HG02588 (cell line): Measurements from ENCODE around the gene TDP1.

Source experiments
- ATAC-seq: cut with Tn5 transposase; IDR thresholded peaks from one replicate; pipeline ENCODE4 v1.9.1; 2021; ENCODE audit warnings: mild to moderate bottlenecking, moderate library complexity; ENCODE audit not compliant: unreplicated experiment

The TDP1 gene

GRCh38 chr14:89955745-89956660, at the start of gene TDP1:
TDP1 (plus strand) TSS chr14:89955927; CDS start chr14:89963115, 7,188 bp downstream.
- peak; percentile 63 for ATAC-seq

GRCh38 chr14:89906000-89906399, 49.7 kb upstream of the TDP1 start:
- no peak for ATAC-seq

DNA sequence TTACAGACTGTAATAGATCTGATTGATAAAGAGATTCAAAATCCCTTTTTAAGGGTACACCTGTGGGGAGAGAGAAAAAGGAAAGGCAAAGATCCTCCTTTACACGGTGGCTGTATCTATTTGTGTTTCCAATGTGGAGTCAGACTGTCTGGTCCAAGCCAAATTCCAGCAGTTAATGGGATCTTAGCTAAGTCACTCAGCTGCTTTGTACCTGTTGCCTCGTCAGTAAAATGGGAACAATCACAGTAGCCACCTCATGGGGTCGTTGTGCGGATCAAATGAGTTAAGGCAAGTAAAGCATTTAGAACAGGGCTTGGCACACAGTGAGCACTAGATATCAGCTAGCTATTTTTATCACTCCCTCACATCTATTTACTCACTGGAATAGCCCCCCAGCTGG, 48.1 kb upstream of the TDP1 start:
- no peak for ATAC-seq

DNA sequence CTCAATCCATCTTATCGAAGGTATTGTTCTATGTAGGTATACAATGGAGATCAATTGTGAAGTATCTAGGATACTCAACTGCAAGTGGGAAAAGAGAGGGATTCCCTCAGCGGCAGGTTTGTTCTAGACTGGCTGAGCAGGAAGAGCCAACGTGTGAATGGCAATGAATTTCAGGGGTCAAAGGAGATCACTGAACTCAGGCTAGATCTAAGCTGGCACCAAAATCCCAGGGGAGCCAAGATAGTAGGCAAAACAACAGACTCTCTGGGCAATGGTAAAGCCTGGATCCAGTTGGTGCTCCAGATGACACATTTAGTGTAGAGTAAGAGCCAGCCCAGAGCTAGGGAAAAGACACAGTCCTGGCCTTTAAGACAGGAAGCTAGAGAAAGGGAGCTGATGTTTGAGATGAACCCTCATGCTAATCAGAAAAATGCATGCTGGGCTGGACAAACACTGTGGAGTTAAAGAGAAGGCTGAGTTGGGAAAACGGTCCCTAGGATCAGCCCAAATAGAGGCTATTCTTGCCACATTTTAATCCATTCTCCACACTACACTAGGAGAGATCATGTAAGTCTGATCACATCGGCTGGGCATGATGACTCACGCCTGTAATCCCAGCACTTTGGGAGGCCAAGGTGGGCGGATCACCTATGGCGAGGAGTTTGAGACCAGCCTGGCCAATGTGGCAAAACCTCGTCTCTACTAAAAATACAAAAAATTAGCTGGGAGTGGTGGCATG, 46.8 kb upstream of the TDP1 start:
- no peak for ATAC-seq

- ATAC-seq: no peak
Observed at GRCh38 chr14:89909586-89909985, 46.1 kb upstream of the TDP1 start.

DNA sequence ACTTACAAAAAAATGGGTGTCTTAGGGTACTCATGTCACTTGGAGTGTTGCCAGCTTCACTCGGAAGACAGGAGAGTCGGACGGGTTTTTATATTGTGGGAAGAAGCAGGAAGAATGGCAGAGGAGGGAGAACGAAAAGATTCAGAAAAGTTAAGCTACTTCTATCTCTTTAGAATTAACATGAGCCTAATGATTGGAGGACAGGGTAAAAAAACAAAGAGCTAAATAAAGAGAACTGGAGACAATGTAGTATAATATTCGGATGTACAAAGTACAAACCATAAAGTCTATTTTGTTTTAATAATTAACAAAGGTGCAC, 45.1 kb upstream of the TDP1 start:
- no peak for ATAC-seq

GRCh38 chr14:89911010-89911919, 44.5 kb upstream of the TDP1 start:
- ATAC-seq: peak; percentile 55

- no peak for ATAC-seq
Observed at GRCh38 chr14:89912221-89912620, 43.5 kb upstream of the TDP1 start.

- no peak for ATAC-seq
Observed at GRCh38 chr14:89912667-89913211, 43.0 kb upstream of the TDP1 start.

DNA sequence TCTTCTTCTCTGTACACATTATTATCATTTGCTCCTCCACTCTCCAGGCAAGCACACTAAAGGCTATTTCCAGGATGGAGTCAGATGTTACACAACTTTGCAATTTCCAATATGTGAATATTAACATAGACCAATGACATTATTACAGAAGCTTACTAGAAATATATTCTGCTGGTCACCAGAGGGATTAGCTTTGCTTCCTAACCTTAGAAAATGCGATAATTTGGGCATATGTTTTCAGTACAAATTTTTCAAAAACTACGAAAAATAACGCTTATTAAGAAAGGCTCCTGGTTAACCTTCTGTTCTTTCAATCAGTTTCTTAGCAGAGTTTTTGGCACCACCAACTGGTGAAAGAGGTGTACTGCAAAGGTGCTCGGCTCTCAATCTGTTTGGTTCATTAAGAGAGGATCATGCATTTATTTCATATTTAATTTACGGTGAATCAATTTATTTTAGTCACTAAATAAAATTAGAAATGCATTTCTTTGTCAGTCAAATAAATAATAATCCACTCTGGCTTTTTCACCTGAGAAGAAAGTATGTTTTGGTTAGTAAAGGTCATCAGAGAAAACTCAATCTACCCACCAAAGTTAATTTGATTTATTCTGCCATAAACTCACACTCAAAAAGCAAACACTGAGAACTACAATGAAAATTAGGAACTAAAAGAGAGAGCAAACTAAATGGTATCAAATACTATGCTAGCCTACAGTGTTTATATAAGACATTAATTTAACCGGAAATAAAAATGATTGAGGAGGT, 40.4 kb upstream of the TDP1 start:
- ATAC-seq: no peak

DNA sequence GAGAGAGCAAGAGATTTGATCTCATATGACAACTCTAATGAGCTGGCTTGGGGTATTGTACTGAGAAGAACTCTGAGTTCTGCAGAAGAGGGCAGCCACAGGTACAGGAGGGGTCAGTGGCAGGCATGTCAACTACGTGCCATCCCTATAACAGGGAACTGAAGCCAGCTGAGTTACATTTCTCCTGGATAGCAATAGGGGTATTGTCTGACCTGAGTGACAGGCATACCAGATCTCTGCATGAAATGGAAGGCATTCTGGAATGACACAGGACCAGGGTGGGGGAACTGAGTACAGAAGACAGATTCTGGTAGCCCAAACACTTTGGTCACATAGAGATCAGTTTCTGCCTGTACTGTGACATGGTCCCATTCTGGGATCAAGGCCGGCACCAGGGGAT, 37.0 kb upstream of the TDP1 start:
- no peak for ATAC-seq

GRCh38 chr14:89920056-89920455, 35.7 kb upstream of the TDP1 start:
- ATAC-seq: no peak

DNA sequence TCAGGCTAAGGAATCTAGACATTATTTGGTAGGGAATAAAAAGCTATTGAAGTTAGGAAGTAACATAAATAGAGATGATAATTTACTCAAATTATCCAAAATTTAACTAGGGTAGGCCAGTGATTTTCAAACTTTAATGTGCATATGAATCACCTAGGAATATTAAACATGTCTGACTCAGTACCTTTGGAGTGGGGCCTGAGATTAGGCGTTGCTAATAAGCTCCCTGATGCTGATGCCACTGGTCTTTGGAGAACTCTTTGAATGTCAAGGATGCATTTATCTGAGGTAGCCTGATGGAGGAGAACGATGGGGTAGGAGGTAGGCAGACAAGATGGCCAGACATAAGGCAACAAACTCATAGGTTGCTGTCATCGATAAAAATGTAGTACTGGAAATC, 34.4 kb upstream of the TDP1 start:
- no peak for ATAC-seq

DNA sequence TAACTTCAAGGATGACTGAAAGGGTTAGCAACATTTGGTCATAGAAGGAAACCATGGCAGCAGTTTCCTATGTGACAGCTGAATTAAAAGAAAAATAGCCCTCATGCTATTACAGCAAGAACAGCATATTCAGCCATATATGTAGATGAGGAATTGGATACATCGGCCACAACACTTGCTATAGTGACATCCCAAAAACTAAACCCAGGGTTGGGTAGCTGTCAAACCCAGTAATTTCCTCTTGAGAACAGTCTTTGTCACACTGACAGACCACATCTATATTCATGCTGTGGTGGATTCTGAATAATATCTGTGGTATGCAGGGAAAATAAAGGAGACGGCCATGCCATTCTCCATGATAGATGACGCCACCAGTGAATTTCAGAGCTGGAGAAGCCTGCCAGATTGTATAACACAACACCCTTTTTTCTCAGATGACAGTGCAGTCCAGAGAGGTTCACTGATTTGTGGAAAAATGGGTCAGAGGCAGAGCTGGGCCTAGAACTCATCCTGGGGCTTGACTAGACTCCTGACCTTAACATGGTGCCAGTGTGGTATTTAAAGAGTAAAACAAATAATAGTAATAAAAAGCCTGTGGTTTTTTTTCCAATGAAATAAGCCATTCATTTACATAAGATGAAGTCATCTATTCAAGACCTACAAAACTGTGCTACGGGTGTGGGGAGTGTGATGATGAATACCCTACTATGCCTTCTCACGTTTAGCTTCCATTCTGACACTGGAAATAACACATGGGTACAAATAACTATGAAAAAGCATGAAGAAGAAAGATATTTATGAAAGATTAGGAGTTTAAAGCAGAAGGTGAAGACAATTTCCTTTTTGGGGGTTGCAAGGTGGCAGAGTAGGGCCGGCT, 33.5 kb upstream of the TDP1 start:
- ATAC-seq: no peak

DNA sequence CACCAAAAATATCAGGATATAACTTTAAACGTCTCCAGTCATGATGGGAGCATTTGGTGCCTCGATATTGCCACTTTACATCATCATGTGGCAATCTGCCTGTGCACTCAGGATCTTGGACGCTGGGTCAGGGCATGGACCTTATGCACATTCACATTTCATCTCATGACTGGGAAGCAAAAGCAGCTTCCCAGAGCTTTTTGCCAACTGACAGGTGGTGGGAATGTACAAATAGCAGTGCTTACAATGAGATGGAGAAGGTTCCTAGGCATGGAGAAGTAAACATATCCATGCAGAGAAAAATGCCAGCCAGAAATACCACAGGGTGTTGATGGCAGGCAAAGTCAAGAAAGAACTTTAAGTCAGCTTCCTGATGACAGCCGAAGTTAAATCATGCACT, 31.5 kb upstream of the TDP1 start:
- ATAC-seq: no peak

DNA sequence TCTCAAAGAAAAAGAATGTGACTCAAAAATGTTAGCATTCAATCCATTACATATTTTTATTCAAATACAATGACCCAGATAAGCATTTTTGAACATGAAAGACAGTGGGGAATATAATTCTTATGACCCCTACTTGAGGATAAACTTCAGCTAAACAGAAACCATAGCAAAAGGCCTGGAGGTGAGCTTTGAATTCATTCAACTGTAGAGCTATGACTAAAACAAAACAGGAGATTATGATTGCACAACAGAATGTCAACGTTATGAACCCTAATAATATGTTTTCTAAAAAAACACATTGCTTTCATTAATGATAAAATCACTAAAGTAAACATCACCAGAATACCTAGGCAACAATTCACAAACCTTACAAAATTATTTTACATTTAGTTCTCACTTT, 29.0 kb upstream of the TDP1 start:
- ATAC-seq: no peak

DNA sequence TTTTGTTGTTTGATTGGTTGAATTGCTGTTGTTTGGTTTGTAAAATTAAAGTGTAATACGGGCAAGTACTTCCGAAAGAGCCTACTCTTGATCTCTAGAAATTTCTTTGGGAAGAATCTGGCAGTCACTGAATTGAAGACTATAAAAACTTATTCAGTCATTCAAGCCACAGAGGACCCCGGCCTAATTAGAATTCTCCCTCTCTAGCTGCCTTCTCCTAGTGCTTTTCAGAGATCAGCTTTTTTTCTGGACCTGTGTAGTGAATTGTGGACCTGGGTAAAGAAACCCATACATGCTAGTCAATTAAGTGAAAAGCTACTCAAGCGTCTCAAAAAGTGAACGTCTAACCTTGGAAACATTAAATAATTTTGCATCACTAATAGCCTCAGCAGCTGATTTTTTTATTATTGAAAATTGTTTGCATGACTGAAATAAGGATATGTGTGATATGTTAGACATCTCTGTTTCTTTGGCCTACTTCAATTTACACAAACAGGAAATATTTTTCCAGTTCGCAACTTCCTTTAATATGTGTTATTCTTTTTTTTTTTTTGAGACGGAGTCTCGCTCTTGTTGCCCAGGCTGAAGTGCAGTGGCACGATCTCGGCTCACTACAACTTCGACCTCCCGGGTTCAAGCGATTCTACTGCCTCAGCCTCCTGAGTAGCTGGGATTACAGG, 28.4 kb upstream of the TDP1 start:
- ATAC-seq: no peak

DNA sequence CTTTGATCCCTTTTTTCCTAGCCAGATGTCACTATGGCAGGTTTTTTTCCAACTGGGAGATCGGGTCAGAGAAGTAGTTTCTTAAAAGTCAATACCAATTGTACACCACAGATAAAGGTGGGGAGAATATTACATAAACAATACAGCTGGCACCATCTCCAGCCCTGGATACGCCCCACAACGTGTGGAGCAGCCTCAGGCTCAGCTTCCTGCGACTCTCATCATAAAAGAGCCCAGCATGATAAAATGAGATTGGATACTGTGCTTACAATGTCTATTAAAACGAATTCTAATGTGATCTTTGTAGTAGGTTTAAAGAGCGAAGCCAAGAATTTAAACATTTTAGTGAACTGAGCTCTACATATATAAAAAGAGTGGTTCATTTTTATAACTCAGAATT, 22.7 kb upstream of the TDP1 start:
- no peak for ATAC-seq
